Measurements from ENCODE around the gene PRPF6. TPM values are rescaled to one million over a fixed set of nuclear protein-coding genes. Genes with fewer than 3 reads are reported as not detected.
A peak's percentile ranks its signal among the peaks of the same experiment; 100 is the strongest.

PRPF6 gene
- polyA plus RNA-seq, 2 of the 4 experiments (the other 2 are of a cell fraction) = 42.8 to 47.2 TPM

- ChIA-PET CTCF (interaction anchor here (0.7 to 3.7 kb wide), 19 partner anchors 10 to 547 kb away, joined by 3 to 34 read pairs (median 4); partner anchors contain the start of genes LKAAEAR1, OPRL1, PRPF6 and RGS19), POLR2A (no interaction called here)
- no peak for TF ChIP-seq REST (IDR thresholded peaks at IDR 0.05)
- TF ChIP-seq MAZ (IDR thresholded peaks at IDR 0.05; ENCODE audit: borderline replicate concordance, low read depth, low read length) = no peak
- TF ChIP-seq TFCP2L1 (CRISPR knock-in tag; IDR thresholded peaks at IDR 0.05) = no peak
- TF ChIP-seq HDAC2 (IDR thresholded peaks at IDR 0.05) = no peak
- no peak for TF ChIP-seq ESRRA (IDR thresholded peaks at IDR 0.05; ENCODE audit: borderline replicate concordance, low read length)
- no peak for TF ChIP-seq JUN (IDR thresholded peaks at IDR 0.05)
- TF ChIP-seq RCOR1 (IDR thresholded peaks at IDR 0.05; ENCODE audit: low read depth, low read length) = no peak
- TF ChIP-seq RAD21 (conservative IDR thresholded peaks at IDR 0.05 in 1 of 2, IDR thresholded peaks at IDR 0.05 in 1 of 2) = peak; percentile 31 to 40; a peak in 2 of 5 replicates
- no peak for TF ChIP-seq KDM1A (IDR thresholded peaks at IDR 0.05; ENCODE audit: low read depth)
- TF ChIP-seq KDM5A (IDR thresholded peaks at IDR 0.05) = no peak
- no peak for TF ChIP-seq NR3C1 (IDR thresholded peaks at IDR 0.05)
- no peak for TF ChIP-seq ZC3H11A (IDR thresholded peaks at IDR 0.05)
- TF ChIP-seq CTCF (IDR thresholded peaks at IDR 0.05) = peak; percentile 68
- no peak for TF ChIP-seq FOSB (CRISPR knock-in tag; IDR thresholded peaks at IDR 0.05)
- TF ChIP-seq HOXB5 (CRISPR knock-in tag; IDR thresholded peaks at IDR 0.05) = no peak
- TF ChIP-seq SREBF2 (IDR thresholded peaks at IDR 0.05) = no peak
- TF ChIP-seq CEBPB (IDR thresholded peaks at IDR 0.05) = no peak
- TF ChIP-seq TP53 (CRISPR knock-in tag; IDR thresholded peaks at IDR 0.05) = no peak
- no peak for TF ChIP-seq RARB (CRISPR knock-in tag; IDR thresholded peaks at IDR 0.05)
- TF ChIP-seq USF2 (IDR thresholded peaks at IDR 0.05) = peak; percentile 68
- TF ChIP-seq SMC3 (IDR thresholded peaks at IDR 0.05) = peak; percentile 63
- no peak for TF ChIP-seq RNF2 (IDR thresholded peaks at IDR 0.05; ENCODE audit: borderline replicate concordance, low read depth)
- TF ChIP-seq CBX8 (IDR thresholded peaks at IDR 0.05) = no peak
- no peak for TF ChIP-seq PHF8 (IDR thresholded peaks at IDR 0.05; ENCODE audit: borderline replicate concordance, low read depth)
- TF ChIP-seq HES2 (IDR thresholded peaks at IDR 0.05) = no peak
- TF ChIP-seq E2F6 (IDR thresholded peaks at IDR 0.05; ENCODE audit: borderline replicate concordance, low read depth) = no peak
- no peak for TF ChIP-seq FOSL2 (IDR thresholded peaks at IDR 0.05)
- no peak for TF ChIP-seq FOSL2 (CRISPR knock-in tag; IDR thresholded peaks at IDR 0.05)
- TF ChIP-seq POLR2A (IDR thresholded peaks at IDR 0.05; ENCODE audit: low read length) = no peak
- no peak for TF ChIP-seq JUNB (IDR thresholded peaks at IDR 0.05)
- no peak for TF ChIP-seq EP300 (IDR thresholded peaks at IDR 0.05)
- no peak for TF ChIP-seq POLR2AphosphoS2 (conservative IDR thresholded peaks at IDR 0.05; ENCODE audit: low read length)
- Histone ChIP-seq H3K27ac (no peak overlapping the region), H3K4me2 (no peak overlapping the region), H3K4me1 (peaks cover 25% of the 10 kb centered on the region), H3K9me3 (no peaks in the 10 kb centered on the region), H3K4me3 (no peak overlapping the region)
- ATAC-seq = peak; percentile 60 to 79
- peak in 1 of 2 experiments; percentile 87 for DNase-seq (ENCODE audit: low read depth in 1 of 2, low spot score in 1 of 2)
- WGBS (ENCODE audit: missing lambda C conversion rate) = 33% methylated on average over 4 of the region's 14 CpGs
- FAIRE-seq = no peak
Measured at GRCh38 chr20:64069614-64070243, 88.8 kb downstream of the PRPF6 start.
